ENCODE measurements around the gene KMT2B. TPM values are rescaled to one million over a fixed set of nuclear protein-coding genes. Genes with fewer than 3 reads are reported as not detected.

Gene KMT2B
- total RNA-seq, 1 donor from 2014 or later: 70.2 TPM

DNA sequence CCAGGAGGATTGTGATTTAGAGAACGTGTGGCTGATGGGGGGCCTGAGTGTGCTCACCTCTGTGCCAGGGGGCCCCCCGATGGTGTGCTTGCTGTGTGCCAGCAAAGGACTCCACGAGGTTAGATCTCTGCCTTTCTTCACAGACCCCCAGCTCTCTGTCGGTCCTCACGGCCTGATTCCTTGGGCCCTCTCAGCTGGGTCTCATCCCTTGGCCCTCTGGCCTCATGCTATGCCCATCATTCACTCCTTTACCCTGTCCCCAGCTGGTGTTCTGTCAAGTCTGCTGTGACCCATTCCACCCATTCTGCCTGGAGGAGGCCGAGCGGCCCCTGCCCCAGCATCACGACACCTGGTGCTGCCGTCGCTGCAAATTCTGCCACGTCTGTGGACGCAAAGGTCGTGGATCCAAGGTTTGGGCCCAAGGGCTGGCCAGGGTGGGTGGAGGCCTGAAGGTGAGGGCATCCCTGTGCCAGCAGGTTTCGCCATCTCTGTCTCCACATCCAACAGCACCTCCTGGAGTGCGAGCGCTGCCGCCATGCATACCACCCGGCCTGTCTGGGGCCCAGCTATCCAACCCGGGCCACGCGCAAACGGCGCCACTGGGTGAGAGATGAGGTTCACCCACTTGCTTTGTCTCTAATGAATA lies 7.5 kb downstream of the KMT2B start:
- H3K4me3 Mint-ChIP-seq (ENCODE audit: low read depth): no peak overlapping the region
- no peak for DNase-seq (ENCODE audit: low spot score, unreplicated experiment)
- no peaks in the 10 kb centered on the region for H3K9me3 Mint-ChIP-seq (ENCODE audit: low read depth)
- no peaks in the 10 kb centered on the region for H3K4me1 Mint-ChIP-seq (ENCODE audit: low read depth)
- H3K36me3 Mint-ChIP-seq (ENCODE audit: insufficient read depth): peaks cover 27% of the 10 kb centered on the region
- no peak overlapping the region for H3K27ac Mint-ChIP-seq
- no peaks in the 10 kb centered on the region for H3K27me3 Mint-ChIP-seq
- TF ChIP-seq, protein P1, sequence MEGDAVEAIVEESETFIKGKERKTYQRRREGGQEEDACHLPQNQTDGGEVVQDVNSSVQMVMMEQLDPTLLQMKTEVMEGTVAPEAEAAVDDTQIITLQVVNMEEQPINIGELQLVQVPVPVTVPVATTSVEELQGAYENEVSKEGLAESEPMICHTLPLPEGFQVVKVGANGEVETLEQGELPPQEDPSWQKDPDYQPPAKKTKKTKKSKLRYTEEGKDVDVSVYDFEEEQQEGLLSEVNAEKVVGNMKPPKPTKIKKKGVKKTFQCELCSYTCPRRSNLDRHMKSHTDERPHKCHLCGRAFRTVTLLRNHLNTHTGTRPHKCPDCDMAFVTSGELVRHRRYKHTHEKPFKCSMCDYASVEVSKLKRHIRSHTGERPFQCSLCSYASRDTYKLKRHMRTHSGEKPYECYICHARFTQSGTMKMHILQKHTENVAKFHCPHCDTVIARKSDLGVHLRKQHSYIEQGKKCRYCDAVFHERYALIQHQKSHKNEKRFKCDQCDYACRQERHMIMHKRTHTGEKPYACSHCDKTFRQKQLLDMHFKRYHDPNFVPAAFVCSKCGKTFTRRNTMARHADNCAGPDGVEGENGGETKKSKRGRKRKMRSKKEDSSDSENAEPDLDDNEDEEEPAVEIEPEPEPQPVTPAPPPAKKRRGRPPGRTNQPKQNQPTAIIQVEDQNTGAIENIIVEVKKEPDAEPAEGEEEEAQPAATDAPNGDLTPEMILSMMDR (IDR thresholded peaks at IDR 0.05; ENCODE audit: unreplicated experiment): no peak

DNA sequence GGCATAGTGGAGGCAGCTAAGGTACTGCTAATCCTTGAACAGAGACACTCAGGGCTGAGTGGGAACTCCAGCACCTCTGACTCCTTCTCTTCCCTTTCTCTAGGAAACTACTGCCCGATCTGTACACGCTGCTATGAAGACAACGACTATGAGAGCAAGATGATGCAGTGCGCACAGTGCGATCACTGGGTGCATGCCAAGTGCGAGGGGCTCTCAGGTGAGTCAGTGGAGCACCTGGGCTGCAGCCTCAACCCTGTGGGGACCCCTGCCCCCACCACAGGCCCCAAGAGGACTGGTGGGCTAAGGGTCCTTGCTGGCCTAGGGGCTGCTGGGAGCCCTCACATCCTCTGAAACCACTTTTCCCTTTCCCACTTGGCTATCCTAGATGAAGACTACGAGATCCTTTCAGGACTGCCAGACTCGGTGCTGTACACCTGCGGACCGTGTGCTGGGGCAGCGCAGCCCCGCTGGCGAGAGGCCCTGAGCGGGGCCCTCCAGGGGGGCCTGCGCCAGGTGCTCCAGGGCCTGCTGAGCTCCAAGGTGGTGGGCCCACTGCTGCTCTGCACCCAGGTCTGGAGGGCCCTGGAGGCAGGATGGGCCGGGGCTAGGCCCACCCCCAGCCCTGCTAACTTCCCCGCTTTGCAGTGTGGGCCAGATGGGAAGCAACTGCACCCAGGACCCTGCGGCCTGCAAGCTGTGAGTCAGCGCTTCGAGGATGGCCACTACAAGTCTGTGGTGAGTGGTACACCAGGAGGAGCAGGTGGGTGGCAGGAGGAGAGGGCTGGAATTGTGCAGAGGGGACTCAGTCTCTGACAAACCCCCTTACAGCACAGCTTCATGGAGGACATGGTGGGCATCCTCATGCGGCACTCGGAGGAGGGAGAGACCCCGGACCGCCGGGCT lies 9.5 kb downstream of the KMT2B start:
- DNase-seq (ENCODE audit: low spot score, unreplicated experiment): no peak
- no peak overlapping the region for H3K27ac Mint-ChIP-seq

GRCh38 chr19:35727956-35728706 lies 10.3 kb downstream of the KMT2B start:
- Mint-ChIP-seq H3K27me3 (no peaks in the 10 kb centered on the region), H3K9me3 (ENCODE audit: low read depth) (no peaks in the 10 kb centered on the region), H3K27ac (no peak overlapping the region), H3K4me1 (ENCODE audit: low read depth) (no peaks in the 10 kb centered on the region), H3K36me3 (ENCODE audit: insufficient read depth) (peaks cover 30% of the 10 kb centered on the region), H3K4me3 (ENCODE audit: low read depth) (no peak overlapping the region)
- TF ChIP-seq, protein P1 (IDR thresholded peaks at IDR 0.05; ENCODE audit: unreplicated experiment): no peak
- DNase-seq (ENCODE audit: low spot score, unreplicated experiment): no peak

More for the DNA sequence above, 9.5 kb downstream of the KMT2B start:
- Mint-ChIP-seq H3K4me3 (ENCODE audit: low read depth) (no peak overlapping the region), H3K4me1 (ENCODE audit: low read depth) (no peaks in the 10 kb centered on the region), H3K27me3 (no peaks in the 10 kb centered on the region), H3K9me3 (ENCODE audit: low read depth) (no peaks in the 10 kb centered on the region), H3K36me3 (ENCODE audit: insufficient read depth) (peaks cover 30% of the 10 kb centered on the region)
- TF ChIP-seq, protein P1 (IDR thresholded peaks at IDR 0.05; ENCODE audit: unreplicated experiment): no peak

DNA sequence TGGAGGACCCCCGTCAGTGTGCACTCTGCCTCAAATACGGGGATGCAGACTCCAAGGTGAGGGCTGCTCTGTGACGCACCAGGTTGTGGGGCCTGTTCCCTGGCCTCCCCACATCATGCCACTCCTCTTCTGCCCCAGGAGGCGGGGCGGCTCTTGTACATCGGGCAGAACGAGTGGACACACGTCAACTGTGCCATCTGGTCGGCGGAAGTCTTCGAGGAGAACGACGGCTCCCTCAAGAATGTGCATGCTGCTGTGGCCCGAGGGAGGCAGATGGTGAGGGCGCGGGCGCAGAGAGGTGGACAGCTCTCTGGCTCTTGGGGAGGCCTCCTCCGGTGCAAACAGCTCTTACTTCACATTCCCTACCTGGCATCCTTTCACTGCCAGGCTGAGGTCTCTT lies 11.2 kb downstream of the KMT2B start:
- Mint-ChIP-seq H3K4me3 (ENCODE audit: low read depth) (no peak overlapping the region), H3K9me3 (ENCODE audit: low read depth) (no peaks in the 10 kb centered on the region), H3K4me1 (ENCODE audit: low read depth) (no peaks in the 10 kb centered on the region), H3K27ac (no peak overlapping the region), H3K27me3 (no peaks in the 10 kb centered on the region), H3K36me3 (ENCODE audit: insufficient read depth) (peaks cover 27% of the 10 kb centered on the region)
- DNase-seq (ENCODE audit: low spot score, unreplicated experiment): no peak
- TF ChIP-seq, protein P1 (IDR thresholded peaks at IDR 0.05; ENCODE audit: unreplicated experiment): no peak

- H3K27me3 Mint-ChIP-seq: no peaks in the 10 kb centered on the region
- H3K9me3 Mint-ChIP-seq (ENCODE audit: low read depth): no peaks in the 10 kb centered on the region
- no peaks in the 10 kb centered on the region for H3K4me1 Mint-ChIP-seq (ENCODE audit: low read depth)
- H3K36me3 Mint-ChIP-seq (ENCODE audit: insufficient read depth): peaks cover 30% of the 10 kb centered on the region
- DNase-seq (ENCODE audit: low spot score, unreplicated experiment): no peak
- TF ChIP-seq, protein P1 (IDR thresholded peaks at IDR 0.05; ENCODE audit: unreplicated experiment): no peak
- no peak overlapping the region for H3K27ac Mint-ChIP-seq
- H3K4me3 Mint-ChIP-seq (ENCODE audit: low read depth): no peak overlapping the region
These were observed 12.0 kb downstream of the KMT2B start for GRCh38 chr19:35729763-35730162.
